ENCODE measurements around the gene ASB18. TPM values are rescaled to one million over a fixed set of nuclear protein-coding genes. Genes with fewer than 3 reads are reported as not detected.

Gene ASB18
- total and polyA plus RNA-seq, 2 experiments from 2014 or later, result not detected

DNA sequence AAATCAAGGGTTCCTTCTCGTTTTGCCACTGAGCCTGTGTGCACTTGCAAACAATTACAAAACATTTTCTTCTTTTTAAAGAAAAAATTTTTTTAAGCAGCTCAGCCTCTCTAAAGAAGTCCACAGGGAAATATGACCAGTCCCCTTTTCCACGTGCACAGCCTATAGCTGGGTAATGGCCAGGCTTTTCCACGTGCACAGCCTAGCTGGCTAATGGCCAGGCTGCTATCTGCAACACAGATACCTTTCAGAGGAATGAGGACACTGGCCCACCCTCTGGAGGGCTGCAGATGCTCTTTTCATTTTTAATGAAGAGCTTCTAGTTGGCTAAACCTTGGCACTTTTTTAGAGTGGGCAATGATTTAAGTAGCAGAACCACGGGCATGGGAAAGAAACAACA lies 46.3 kb downstream of the ASB18 start:
- Histone ChIP-seq H3K4me1 (ENCODE audit: insufficient read depth) (no peaks in the 10 kb centered on the region), H3K4me2 (no peak overlapping the region), H3K27ac (no peak overlapping the region), H3K4me3 (no peak overlapping the region), H3K27me3 (no peaks in the 10 kb centered on the region), H3K9me2 (replicated peaks; ENCODE audit: insufficient read depth) (no peaks in the 10 kb centered on the region), H2AFZ (no peak overlapping the region), H3K36me3 (replicated peaks; ENCODE audit: insufficient read depth, low read depth) (no peaks in the 10 kb centered on the region), H3K9me3 (ENCODE audit: low read depth) (no peaks in the 10 kb centered on the region), H3K79me2 (no peaks in the 10 kb centered on the region), H4K20me1 (ENCODE audit: insufficient read depth, poor library complexity, severe bottlenecking) (no peaks in the 10 kb centered on the region)
- TF ChIP-seq EZH2phosphoT487 (IDR thresholded peaks at IDR 0.05; ENCODE audit: low read depth, severe bottlenecking, unreplicated experiment), result no peak
- TF ChIP-seq, protein P1, sequence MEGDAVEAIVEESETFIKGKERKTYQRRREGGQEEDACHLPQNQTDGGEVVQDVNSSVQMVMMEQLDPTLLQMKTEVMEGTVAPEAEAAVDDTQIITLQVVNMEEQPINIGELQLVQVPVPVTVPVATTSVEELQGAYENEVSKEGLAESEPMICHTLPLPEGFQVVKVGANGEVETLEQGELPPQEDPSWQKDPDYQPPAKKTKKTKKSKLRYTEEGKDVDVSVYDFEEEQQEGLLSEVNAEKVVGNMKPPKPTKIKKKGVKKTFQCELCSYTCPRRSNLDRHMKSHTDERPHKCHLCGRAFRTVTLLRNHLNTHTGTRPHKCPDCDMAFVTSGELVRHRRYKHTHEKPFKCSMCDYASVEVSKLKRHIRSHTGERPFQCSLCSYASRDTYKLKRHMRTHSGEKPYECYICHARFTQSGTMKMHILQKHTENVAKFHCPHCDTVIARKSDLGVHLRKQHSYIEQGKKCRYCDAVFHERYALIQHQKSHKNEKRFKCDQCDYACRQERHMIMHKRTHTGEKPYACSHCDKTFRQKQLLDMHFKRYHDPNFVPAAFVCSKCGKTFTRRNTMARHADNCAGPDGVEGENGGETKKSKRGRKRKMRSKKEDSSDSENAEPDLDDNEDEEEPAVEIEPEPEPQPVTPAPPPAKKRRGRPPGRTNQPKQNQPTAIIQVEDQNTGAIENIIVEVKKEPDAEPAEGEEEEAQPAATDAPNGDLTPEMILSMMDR (IDR thresholded peaks at IDR 0.05; ENCODE audit: poor library complexity), result no peak
- no peak for TF ChIP-seq EZH2 (IDR thresholded peaks at IDR 0.05; ENCODE audit: borderline replicate concordance)
- no peak for DNase-seq (ENCODE audit: low spot score)
- 67% methylated on average over 4 of the region's 4 CpGs for WGBS (ENCODE audit: low lambda C conversion rate, missing lambda C conversion rate)

DNA sequence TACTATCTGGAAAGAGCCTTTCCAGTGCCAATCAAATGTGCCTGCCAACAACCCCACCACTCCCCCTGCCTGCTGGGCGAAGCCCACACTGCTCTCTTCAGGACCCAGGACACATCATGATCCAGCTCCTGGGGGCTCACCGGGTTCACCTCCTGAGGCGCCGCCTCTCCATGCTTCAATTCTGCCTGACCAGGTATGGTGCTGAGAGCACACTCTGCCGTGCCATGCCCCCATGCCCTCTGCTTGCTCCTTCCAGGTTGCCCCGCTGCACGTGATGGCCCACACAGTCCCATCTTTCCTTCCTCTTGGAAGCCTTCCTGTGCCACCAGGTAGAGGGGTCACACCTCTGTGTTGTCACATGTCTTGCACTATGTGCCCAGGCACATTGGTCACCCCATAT lies 47.5 kb downstream of the ASB18 start:
- H4K20me1 ChIP-seq (ENCODE audit: insufficient read depth, poor library complexity, severe bottlenecking), result no peaks in the 10 kb centered on the region
- TF ChIP-seq, protein P1 (IDR thresholded peaks at IDR 0.05; ENCODE audit: poor library complexity), result no peak
- no peak for TF ChIP-seq EZH2 (IDR thresholded peaks at IDR 0.05; ENCODE audit: borderline replicate concordance)
- TF ChIP-seq EZH2phosphoT487 (IDR thresholded peaks at IDR 0.05; ENCODE audit: low read depth, severe bottlenecking, unreplicated experiment), result no peak
- H3K4me1 ChIP-seq (ENCODE audit: insufficient read depth), result no peaks in the 10 kb centered on the region
- 93% methylated on average over 7 of the region's 7 CpGs for WGBS (ENCODE audit: low lambda C conversion rate, missing lambda C conversion rate)
- H3K4me2 ChIP-seq, result no peak overlapping the region
- H3K27ac ChIP-seq, result no peak overlapping the region
- H3K79me2 ChIP-seq, result no peaks in the 10 kb centered on the region
- no peaks in the 10 kb centered on the region for H3K27me3 ChIP-seq
- H3K9me3 ChIP-seq (ENCODE audit: low read depth), result no peaks in the 10 kb centered on the region
- H2AFZ ChIP-seq, result no peak overlapping the region
- H3K9me2 ChIP-seq (replicated peaks; ENCODE audit: insufficient read depth), result no peaks in the 10 kb centered on the region
- no peaks in the 10 kb centered on the region for H3K36me3 ChIP-seq (replicated peaks; ENCODE audit: insufficient read depth, low read depth)
- H3K4me3 ChIP-seq, result no peak overlapping the region
- no peak for DNase-seq (ENCODE audit: low spot score)

DNA sequence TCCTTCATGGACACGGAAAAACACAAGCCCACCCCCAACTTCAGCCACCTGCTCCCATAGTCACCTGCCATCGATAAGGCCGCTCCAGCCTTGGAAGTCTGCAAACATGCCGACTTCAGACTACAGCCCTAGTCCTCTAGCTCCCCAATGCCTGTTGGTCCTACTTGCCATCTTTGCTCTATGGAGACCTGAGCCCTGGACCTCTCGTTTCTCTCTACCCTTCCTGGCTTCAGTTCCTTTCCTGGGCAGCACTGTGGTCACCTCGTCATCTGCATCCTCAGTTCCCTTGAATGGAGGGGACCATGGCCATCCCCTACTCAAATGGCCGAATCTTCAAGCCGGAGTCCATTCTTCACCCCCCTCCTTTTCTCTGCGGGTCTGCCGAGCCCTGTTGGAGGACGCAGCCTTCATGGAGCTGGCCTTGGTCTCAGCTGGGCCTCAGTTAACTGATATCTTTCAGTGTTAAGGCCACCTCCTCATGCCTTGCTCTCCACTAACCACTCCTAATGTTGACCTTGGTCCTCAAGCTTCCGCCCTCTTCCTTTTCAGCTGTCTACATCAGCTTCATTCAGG lies 48.4 kb downstream of the ASB18 start:
- no peak overlapping the region for H2AFZ ChIP-seq
- no peaks in the 10 kb centered on the region for H3K9me3 ChIP-seq (ENCODE audit: low read depth)
- H3K9me2 ChIP-seq (replicated peaks; ENCODE audit: insufficient read depth), result no peaks in the 10 kb centered on the region
- no peaks in the 10 kb centered on the region for H3K79me2 ChIP-seq
- no peak for DNase-seq (ENCODE audit: low spot score)
- no peaks in the 10 kb centered on the region for H4K20me1 ChIP-seq (ENCODE audit: insufficient read depth, poor library complexity, severe bottlenecking)
- TF ChIP-seq EZH2 (IDR thresholded peaks at IDR 0.05; ENCODE audit: borderline replicate concordance) (no peak), EZH2phosphoT487 (IDR thresholded peaks at IDR 0.05; ENCODE audit: low read depth, severe bottlenecking, unreplicated experiment) (no peak)
- TF ChIP-seq, protein P1 (IDR thresholded peaks at IDR 0.05; ENCODE audit: poor library complexity), result no peak
- H3K27me3 ChIP-seq, result no peaks in the 10 kb centered on the region
- WGBS (ENCODE audit: low lambda C conversion rate, missing lambda C conversion rate), result 95% methylated on average over 12 of the region's 12 CpGs
- H3K27ac ChIP-seq, result no peak overlapping the region
- no peaks in the 10 kb centered on the region for H3K36me3 ChIP-seq (replicated peaks; ENCODE audit: insufficient read depth, low read depth)
- no peak overlapping the region for H3K4me3 ChIP-seq
- H3K4me2 ChIP-seq, result no peak overlapping the region
- H3K4me1 ChIP-seq (ENCODE audit: insufficient read depth), result no peaks in the 10 kb centered on the region
